Liver (tissue), 3 donors: Measurements from ENCODE around the gene PNPLA6.
"Not testable (repeated sequence)": the region's sequence is repeated elsewhere in the genome, so short reads cannot be mapped to it uniquely, and the experiment has no call there.

ENCODE experiments used
- CTCF ChIP-seq: fragments of 150-350 bp; IDR thresholded peaks from 2 replicates; pipeline ENCODE4 v1.5.1; 2017; ENCODE audit warnings: improper control_type of control experiment, low read depth, low read length; ENCODE audit not compliant: missing input control
- REST ChIP-seq: IDR thresholded peaks from 2 replicates; pipeline ENCODE4 v1.6.1; 2016; ENCODE audit warnings: antibody characterized with exemption, mild to moderate bottlenecking
- SP1 ChIP-seq: IDR thresholded peaks from 2 replicates; pipeline ENCODE4 v1.6.1; 2018; ENCODE audit warnings: antibody characterized with exemption, mild to moderate bottlenecking
- TAF1 ChIP-seq: conservative IDR thresholded peaks from 2 replicates; pipeline ENCODE4 v1.6.1; 2016; ENCODE audit warnings: antibody characterized with exemption, mild to moderate bottlenecking
- YY1 ChIP-seq: IDR thresholded peaks from 2 replicates; pipeline ENCODE4 v1.6.1; 2016; ENCODE audit warnings: antibody characterized with exemption, mild to moderate bottlenecking
- ZBTB33 ChIP-seq: IDR thresholded peaks from 2 replicates; pipeline ENCODE4 v1.6.1; 2016; ENCODE audit warnings: antibody characterized with exemption
- donor health status: healthy.
- donor health status: healthy.

GRCh38 chr19:7577422-7577821 is 41.9 kb downstream of the PNPLA6 start:
- TF ChIP-seq CTCF, YY1, ZBTB33, REST, SP1, TAF1: not testable (repeated sequence)
